Measurements from ENCODE around the gene CARS1.

CARS1 gene

GRCh38 chr11:2990617-2991451 lies 66.4 kb downstream of the CARS1 start:
- peak; percentile 71 for DNase-seq

DNA sequence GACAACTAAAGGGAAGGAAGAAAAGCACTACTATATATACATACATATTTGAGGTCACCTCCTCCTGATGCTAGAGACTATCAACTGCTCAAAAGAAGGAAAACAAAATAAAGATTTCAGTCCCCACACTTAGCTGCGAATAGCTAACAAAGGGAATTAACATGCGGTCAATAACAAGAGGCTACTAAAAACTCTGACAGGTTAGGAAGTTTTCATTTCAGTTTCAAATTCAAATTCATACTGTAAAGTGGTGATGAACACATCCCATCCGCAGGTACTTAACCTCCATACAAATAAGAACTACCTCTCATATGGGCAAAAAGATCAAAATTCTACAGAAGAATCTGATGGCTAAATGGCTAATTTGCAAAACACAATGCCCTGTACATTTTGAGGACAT lies 67.7 kb downstream of the CARS1 start:
- DNase-seq, result peak; percentile 45

DNA sequence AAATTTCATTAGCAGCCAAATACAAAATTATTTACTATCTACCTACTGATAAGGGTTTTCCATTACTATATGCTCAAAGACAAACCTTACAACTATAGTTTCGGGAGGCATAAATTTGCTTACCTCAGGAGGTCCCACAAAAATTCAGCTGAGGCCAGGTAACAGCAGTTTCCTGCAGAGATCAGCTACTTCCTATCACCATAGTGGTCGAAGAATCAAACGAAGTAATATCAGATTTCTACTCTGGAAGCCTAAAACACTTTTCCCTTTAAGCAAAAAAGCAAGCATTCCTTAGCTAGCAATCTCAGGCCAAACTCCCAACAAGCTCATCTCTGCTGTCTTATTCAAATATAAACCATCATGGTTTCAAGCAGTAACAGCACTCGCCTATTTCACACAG lies 68.2 kb downstream of the CARS1 start:
- DNase-seq, result peak; percentile 35

- peak; percentile 51 for DNase-seq
Measured at GRCh38 chr11:2987881-2988861, 69.1 kb downstream of the CARS1 start.

- DNase-seq, result no peak
Measured at GRCh38 chr11:2983908-2984307, 73.3 kb downstream of the CARS1 start.

GRCh38 chr11:2982214-2982613 lies 75.0 kb downstream of the CARS1 start:
- DNase-seq, result no peak

GRCh38 chr11:2981130-2981529 lies 76.1 kb downstream of the CARS1 start:
- no peak for DNase-seq

DNA sequence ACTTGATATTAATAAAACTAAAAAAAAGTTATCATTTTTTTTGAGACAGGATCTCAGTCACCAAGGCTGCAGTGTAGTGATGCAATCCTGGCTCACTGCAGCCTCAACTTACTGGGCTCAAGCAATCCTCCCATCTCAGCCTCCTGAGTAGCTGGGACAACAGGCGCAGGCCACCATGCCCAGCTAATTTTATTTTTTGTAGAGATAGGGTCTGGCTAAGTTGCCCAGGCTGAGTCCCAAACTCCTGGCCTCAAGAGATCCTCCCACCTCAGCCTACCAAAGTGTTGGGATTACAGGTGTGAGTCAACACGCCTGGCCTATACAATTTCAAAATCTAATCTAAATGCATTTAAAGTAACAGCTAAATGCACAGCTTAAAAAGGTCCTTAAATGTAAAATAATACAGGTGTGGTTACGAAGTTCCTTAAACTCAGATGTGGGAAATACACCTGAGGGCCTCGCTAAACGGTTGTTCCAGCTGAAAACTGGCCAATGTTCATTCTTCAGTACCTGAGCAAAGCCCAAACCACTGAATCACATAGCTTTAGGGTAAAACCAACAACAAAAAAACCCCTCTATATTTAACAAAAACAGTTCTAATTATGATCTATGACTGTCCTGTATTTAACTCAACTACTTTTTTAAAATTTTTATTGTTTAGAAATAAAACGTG lies 76.9 kb downstream of the CARS1 start:
- no peak for DNase-seq

DNA sequence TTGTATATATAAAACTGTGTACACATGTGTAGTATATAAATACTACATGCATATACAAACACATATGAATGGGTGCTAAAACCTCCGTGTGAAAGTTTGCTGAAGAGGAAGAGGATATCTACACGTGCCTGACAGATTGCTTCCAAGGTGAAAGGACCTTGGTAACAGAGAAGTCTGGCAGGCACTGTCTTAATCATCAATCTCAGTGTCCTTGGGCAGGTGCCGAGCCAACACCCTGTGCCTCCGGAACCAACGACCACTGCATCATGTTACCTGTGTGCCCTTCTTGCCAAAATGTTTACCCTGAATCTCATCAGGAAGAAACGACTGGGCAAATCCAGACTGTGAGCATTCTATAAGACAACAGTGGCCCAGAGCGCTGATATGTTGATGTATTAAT lies 80.1 kb downstream of the CARS1 start:
- DNase-seq, result no peak

DNA sequence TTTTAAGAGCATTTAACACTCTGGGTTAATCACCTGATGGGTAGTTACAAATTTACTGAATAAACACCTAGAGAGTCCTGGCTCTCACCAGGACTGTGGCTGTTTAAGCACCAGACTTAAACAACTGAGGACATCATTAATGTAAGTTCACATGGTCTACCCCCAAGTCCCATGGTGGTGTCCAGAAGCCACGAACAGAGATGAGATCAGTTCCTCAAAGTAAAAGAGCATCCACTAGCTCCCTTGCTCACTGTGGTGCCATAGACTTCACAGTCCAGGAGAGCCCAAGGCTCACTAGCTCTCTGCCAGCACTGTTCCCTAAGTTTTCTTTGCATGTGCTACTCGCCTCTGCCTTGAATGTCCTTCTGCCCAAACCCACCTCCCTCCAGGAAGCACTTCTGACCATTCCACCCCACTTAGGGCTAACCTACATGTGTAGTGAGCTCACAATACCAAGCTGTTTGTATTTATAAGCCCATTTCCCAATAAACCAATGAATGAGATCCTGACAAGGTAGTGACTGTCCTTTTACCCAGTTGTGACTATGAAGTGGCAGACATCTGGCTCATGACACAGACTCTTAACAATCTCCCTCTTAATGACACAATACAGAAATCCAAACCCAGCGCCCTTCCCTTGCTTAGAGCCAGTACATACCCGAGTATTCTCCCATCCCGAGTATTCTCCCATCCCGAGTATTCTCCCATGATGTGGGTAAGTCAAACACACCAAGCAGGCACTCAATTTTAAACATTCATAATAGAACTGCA lies 80.7 kb downstream of the CARS1 start:
- no peak for DNase-seq

DNA sequence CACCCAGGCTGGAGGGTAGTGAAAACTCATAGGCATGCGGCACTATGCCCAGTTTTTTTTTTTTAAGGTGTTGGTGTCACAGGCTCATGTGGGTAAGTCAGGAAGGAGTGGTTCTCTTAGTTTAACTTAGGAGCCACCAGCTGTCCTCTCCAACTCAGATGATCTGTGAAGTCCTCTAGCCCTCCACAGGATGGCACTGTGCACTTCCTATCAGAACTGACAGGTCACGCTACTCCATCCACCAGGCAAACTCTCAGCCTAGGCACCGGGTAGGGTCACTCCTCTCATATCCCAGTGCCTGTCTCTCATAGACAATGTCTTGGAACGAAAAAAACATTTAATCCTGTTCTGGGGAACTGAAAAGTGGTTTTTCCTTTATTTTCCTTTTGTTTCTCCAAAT lies 81.6 kb downstream of the CARS1 start:
- peak; percentile 49 for DNase-seq

GRCh38 chr11:2974272-2974671 lies 83.0 kb downstream of the CARS1 start:
- no peak for DNase-seq

GRCh38 chr11:2968341-2968900 lies 88.8 kb downstream of the CARS1 start:
- no peak for DNase-seq

DNA sequence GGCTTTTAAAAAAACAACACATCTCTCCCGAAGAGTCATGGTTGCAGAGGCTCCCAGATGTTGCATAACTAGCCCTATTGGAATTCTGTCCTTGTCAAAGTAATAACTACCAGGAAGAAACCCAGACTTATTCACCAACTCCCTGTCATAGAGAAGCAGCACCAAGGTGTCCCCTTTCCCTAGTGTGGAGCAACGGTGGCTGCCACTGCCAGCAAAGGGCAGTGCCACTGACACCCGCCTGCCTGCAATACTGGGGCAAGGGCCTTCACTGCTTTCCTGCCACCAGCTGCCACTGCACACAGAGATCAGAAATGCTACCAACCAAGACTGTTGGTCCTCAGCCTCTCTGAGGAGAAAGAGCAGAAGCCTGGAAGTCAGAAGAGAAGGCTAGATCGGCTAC lies 92.4 kb downstream of the CARS1 start:
- DNase-seq, result no peak

- DNase-seq, result no peak
Measured at GRCh38 chr11:2963761-2964160, 93.5 kb downstream of the CARS1 start.

- DNase-seq, result no peak
Measured at GRCh38 chr11:2963112-2963754, 94.0 kb downstream of the CARS1 start.

GRCh38 chr11:2961080-2961479 lies 96.1 kb downstream of the CARS1 start:
- no peak for DNase-seq

GRCh38 chr11:2960139-2960538 lies 97.1 kb downstream of the CARS1 start:
- DNase-seq, result no peak

DNA sequence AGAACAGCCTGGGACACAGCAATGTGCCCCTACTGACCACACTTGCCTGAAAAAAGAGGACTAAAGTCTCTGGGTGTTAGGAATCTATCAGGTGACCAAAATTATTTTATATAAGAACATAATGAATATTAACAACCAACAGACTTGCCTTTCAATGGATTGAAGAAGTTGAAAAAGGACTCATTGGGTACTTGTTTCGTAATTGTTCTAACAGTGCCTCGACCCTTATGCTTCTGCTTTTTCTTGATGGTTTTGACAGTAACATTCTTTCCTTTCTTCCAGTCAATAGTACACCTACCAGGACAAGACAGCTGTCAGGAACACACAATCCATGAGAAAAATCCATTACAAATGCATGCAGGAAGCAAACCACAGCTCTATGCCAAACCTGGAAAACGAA lies 99.0 kb downstream of the CARS1 start:
- DNase-seq, result no peak

GRCh38 chr11:2955906-2956476 lies 101.2 kb downstream of the CARS1 start:
- no peak for DNase-seq

DNA sequence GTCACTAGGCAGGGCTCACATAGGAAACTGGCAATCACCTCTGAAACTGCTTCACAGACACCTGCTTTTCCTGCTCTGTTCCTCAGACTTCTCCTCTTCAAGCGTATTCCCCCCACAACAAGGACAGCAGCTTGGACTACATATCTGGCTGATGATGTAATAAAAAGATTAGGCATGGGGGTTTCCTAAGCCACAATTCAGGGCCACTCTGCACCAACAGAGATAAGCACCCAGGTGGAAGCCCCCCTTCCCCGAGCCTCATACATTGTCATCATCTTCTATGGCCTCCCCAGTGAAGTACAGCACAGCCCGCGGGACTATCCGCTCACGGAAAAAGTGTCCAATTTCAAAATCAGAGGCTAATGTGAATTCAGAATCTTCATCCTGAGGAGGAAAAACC lies 103.0 kb downstream of the CARS1 start:
- no peak for DNase-seq
